A673 (cell line): ENCODE data around the gene CRYBG3.

Experiments
- EZH2 ChIP-seq: fragments of 200-600 bp; sonication (generic); IDR thresholded peaks from 2 replicates; pipeline ENCODE4 v1.6.1; 2017; ENCODE audit warnings: borderline replicate concordance, low read depth, mild to moderate bottlenecking, mixed read lengths, antibody characterized with exemption, low read length; ENCODE audit not compliant: poor library complexity, severe bottlenecking
- TF ChIP-seq, protein P1 (sequence below): fragments of 300-800, 200-600 bp; sonication (generic); conservative IDR thresholded peaks from 2 replicates; pipeline ENCODE4 v1.5.1; 2017; ENCODE audit warnings: low read depth, mild to moderate bottlenecking, antibody characterized with exemption, low read length, moderate library complexity, mixed read lengths

DNA sequence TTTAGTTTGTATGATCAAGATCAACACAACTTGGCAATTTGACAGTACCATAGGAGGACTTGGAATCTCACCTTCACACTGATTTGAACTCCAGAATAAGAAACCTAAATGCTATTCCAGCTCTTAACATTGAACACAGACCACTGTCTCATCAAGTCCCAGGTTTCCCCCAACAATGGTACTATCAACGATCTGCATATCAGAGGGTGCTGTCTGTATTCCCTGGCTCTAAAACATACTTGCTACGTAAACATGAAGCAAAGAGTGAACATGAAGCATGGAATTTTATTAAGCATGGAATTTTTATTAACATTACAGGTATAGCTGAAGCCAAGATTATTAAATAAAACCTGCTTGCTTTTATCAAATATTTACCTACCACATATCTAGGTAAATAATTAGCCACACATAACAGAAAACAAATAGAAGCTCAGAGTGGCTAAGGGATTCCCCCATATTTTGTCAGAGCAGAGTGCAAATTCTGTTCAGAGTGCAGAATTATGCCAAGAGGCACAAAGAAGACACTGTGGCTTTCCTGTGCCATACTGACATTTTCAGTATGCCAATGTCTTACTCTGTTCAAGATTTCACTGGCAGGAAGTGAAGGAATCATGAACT lies 172.6 kb downstream of the CRYBG3 start:
- TF ChIP-seq, protein P1, sequence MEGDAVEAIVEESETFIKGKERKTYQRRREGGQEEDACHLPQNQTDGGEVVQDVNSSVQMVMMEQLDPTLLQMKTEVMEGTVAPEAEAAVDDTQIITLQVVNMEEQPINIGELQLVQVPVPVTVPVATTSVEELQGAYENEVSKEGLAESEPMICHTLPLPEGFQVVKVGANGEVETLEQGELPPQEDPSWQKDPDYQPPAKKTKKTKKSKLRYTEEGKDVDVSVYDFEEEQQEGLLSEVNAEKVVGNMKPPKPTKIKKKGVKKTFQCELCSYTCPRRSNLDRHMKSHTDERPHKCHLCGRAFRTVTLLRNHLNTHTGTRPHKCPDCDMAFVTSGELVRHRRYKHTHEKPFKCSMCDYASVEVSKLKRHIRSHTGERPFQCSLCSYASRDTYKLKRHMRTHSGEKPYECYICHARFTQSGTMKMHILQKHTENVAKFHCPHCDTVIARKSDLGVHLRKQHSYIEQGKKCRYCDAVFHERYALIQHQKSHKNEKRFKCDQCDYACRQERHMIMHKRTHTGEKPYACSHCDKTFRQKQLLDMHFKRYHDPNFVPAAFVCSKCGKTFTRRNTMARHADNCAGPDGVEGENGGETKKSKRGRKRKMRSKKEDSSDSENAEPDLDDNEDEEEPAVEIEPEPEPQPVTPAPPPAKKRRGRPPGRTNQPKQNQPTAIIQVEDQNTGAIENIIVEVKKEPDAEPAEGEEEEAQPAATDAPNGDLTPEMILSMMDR = no peak
- TF ChIP-seq EZH2 = no peak
